Heart left ventricle (tissue), 16 donors: ENCODE measurements around the gene SATB2. TPM values are rescaled to one million over a fixed set of nuclear protein-coding genes. Genes with fewer than 3 reads are reported as not detected.

Source experiments
- ATAC-seq, 4 donors: fragments of 200-7000 bp; cut with Tn5 transposase; one replicate each; pipeline ENCODE4 v1.9.1; 2020 to 2022; ENCODE audit warnings: moderate library complexity in 4 of 4, mild to moderate bottlenecking in 3 of 4, moderate number of reproducible peaks in 1 of 4
- DNase-seq, 5 donors: peaks; one replicate each; pipeline ENCODE4 v3.0.0-alpha.2; 2020
- H3K27ac ChIP-seq, 12 donors: fragments of 200-600 bp; sonication (generic) in 4 of 12; one replicate each; pipeline versions ENCODE4 v1.5.0 to v1.8.0; 2016 to 2022; ENCODE audit warnings: mild to moderate bottlenecking in 2 of 12
- H3K27me3 ChIP-seq, 9 donors: fragments of 200-600 bp; sonication (generic) in 2 of 9; one replicate each; pipeline versions ENCODE4 v1.5.1 to v1.8.0; 2016 to 2022; ENCODE audit warnings: mild to moderate bottlenecking in 3 of 9
- H3K36me3 ChIP-seq, 9 donors: fragments of 200-600 bp; sonication (generic) in 2 of 9; one replicate each; pipeline versions ENCODE4 v1.5.0 to v1.8.0; 2018 to 2022; ENCODE audit warnings: mild to moderate bottlenecking in 2 of 9
- H3K4me1 ChIP-seq, 12 donors: fragments of 200-600 bp; sonication (generic) in 4 of 12; one replicate each; pipeline versions ENCODE4 v1.5.0 to v1.8.0; 2016 to 2022; ENCODE audit warnings: mild to moderate bottlenecking in 3 of 12
- H3K4me3 ChIP-seq, 12 donors: fragments of 200-600 bp; sonication (generic) in 4 of 12; one replicate each; pipeline versions ENCODE4 v1.5.0 to v1.8.0; 2017 to 2022; ENCODE audit warnings: mild to moderate bottlenecking in 9 of 12, moderate library complexity in 4 of 12
- H3K9me3 ChIP-seq, 12 donors: fragments of 200-600 bp; sonication (generic) in 4 of 12; one replicate each; pipeline versions ENCODE4 v1.5.0 to v1.8.0; 2016 to 2022; ENCODE audit warnings: mild to moderate bottlenecking in 1 of 12
- CTCF ChIP-seq, 12 donors: fragments of 200-600 bp; sonication (generic) in 4 of 12; IDR thresholded peaks; one replicate each; pipeline versions ENCODE4 v1.5.0 to v1.8.0; 2018 to 2022; ENCODE audit warnings: antibody characterized with exemption in 12 of 12, mild to moderate bottlenecking in 5 of 12
- POLR2A ChIP-seq, 2 donors: fragments of 450-650 bp; IDR thresholded peaks; one replicate each; pipeline ENCODE4 v1.6.1; 2017; ENCODE audit warnings: antibody characterized with exemption in 2 of 2, mild to moderate bottlenecking in 2 of 2, moderate library complexity in 2 of 2
- WGBS, 4 donors: extraction: QIAGEN DNeasy Blood & Tissue Kit in 2 of 4; methylation state at CpG; one replicate each; pipeline versions ENCODE4 v1.1.5 to v1.1.7; 2013 to 2018; 5-methylcytosine and 5-hydroxymethylcytosine counted together
- intact Hi-C, 10 donors: fragments of 100-400 bp; cut with DNase I; formaldehyde crosslinking; loops; one replicate each; pipeline versions ENCODE4 v1.11.1 to v1.14.2; 2022
- polyA plus RNA-seq, 2 donors: library from polyadenylated mRNA; stranded (reverse); fragments of 200-250 nt; gene quantifications; one replicate each; pipeline ENCODE4 v1.2.3, GENCODE V29; 2013
- total RNA-seq, 9 donors: library from RNA; depleted of rRNA in 2 of 9; stranded (reverse); fragments of >200 nt in 2 of 9; fragmentation: NEBNext Ultra II Directional in 3 of 9; extraction: Animal tissue kit (Norgen Biotek cat#: 25700) in 3 of 9; gene quantifications; one replicate each; pipeline versions ENCODE4 v1.1.0 to v1.2.4, GENCODE V29; 2016 to 2023
- donor health status: ischemic (EF 13 %, LVEDD 7.1; RV severe dilation, severe dysfunction).
- donor health status: healthy with polysubstance abuse.
- donor health status: DM: no; HTN: yes; CAD: no.
- donor health status: DM: no; HTN: no; CAD: no.
- donor health status: ischemic (EF 25% LVEDD 6.9; RV normal size, moderate dysfunction).
- donor health status: ischemic (EF 25% LVEDD 5.7; RV mildly dilated, moderate dysfunction).
- donor health status: healthy.
- donor health status: DM: yes; HTN: yes; CAD: no.
- donor health status: ischemic (EF 35%, LVEDD 5.7; RV mildly dilated, moderate dysfunction).
- donor health status: nonischemic (EF 11% LVEDD 7.7; RV severe dilation, severe dysfunction).
- donor health status: DM: yes; HTN: yes; CAD: no.
- donor health status: PGD.
- donor health status: ischemic (EF 29% LVEDD 5.4; RV normal size, mild dysfunction).
- donor health status: nonischemic (EF 23%, LVEDD 6.1; RV moderate dilation, normal function).

The SATB2 gene
- total and polyA plus RNA-seq, 11 donors = 0.38 to 3.3 (median 1.2) TPM

- H3K4me3 ChIP-seq = no peak overlapping the region
- intact Hi-C loops = no loop called here
- TF ChIP-seq CTCF (IDR thresholded peaks at IDR 0.05) (no peak), POLR2A (IDR thresholded peaks at IDR 0.05) (no peak)
- no peaks in the 10 kb centered on the region for H3K36me3 ChIP-seq
- no peaks in the 10 kb centered on the region for H3K27me3 ChIP-seq
- no peaks in the 10 kb centered on the region for H3K4me1 ChIP-seq
- DNase-seq (no peak), ATAC-seq (no peak)
- H3K9me3 ChIP-seq = no peaks in the 10 kb centered on the region
- H3K27ac ChIP-seq = no peak overlapping the region
- 84 to 90% (median 86%) methylated on average over 5 of the region's 5 CpGs for WGBS, 4 donors
Observed at GRCh38 chr2:199419428-199419827, 38.3 kb downstream of the SATB2 start.

GRCh38 chr2:199414465-199414864, 43.3 kb downstream of the SATB2 start:
- Histone ChIP-seq H3K36me3 (no peaks in the 10 kb centered on the region), H3K9me3 (no peaks in the 10 kb centered on the region), H3K27me3 (no peaks in the 10 kb centered on the region), H3K27ac (no peak overlapping the region), H3K4me3 (no peak overlapping the region), H3K4me1 (no peaks in the 10 kb centered on the region)
- 60 to 76% (median 67%) methylated on average over 7 of the region's 7 CpGs for WGBS, 4 donors
- DNase-seq (no peak), ATAC-seq (no peak)
- intact Hi-C loops = no loop called here
- TF ChIP-seq POLR2A (IDR thresholded peaks at IDR 0.05) (no peak), CTCF (IDR thresholded peaks at IDR 0.05) (no peak)

- DNase-seq (no peak), ATAC-seq (no peak)
- 90 to 97% (median 90%) methylated on average over 3 of the region's 3 CpGs for WGBS, 4 donors
- Histone ChIP-seq H3K4me3 (no peak overlapping the region), H3K9me3 (no peaks in the 10 kb centered on the region), H3K27me3 (no peaks in the 10 kb centered on the region), H3K27ac (no peak overlapping the region), H3K4me1 (no peaks in the 10 kb centered on the region), H3K36me3 (no peaks in the 10 kb centered on the region)
- intact Hi-C loops = no loop called here
- TF ChIP-seq CTCF (IDR thresholded peaks at IDR 0.05) = no peak
- no peak for TF ChIP-seq POLR2A (IDR thresholded peaks at IDR 0.05)
Observed at GRCh38 chr2:199414001-199414400, 43.7 kb downstream of the SATB2 start.

GRCh38 chr2:199409759-199410529, 47.8 kb downstream of the SATB2 start:
- H3K9me3 ChIP-seq = no peaks in the 10 kb centered on the region
- intact Hi-C loops = no loop called here
- H3K36me3 ChIP-seq = no peaks in the 10 kb centered on the region
- H3K27me3 ChIP-seq = no peaks in the 10 kb centered on the region
- 52 to 66% (median 56%) methylated on average over 4 of the region's 4 CpGs for WGBS, 4 donors
- no peak for TF ChIP-seq CTCF (IDR thresholded peaks at IDR 0.05)
- TF ChIP-seq POLR2A (IDR thresholded peaks at IDR 0.05) = no peak
- DNase-seq (no peak), ATAC-seq (no peak)
- no peak overlapping the region for H3K27ac ChIP-seq
- no peak overlapping the region for H3K4me3 ChIP-seq
- no peaks in the 10 kb centered on the region for H3K4me1 ChIP-seq
